CD4-positive, alpha-beta T cell (primary cell): ENCODE data around the gene OR2K2. TPM values are rescaled to one million over a fixed set of nuclear protein-coding genes. Genes with fewer than 3 reads are reported as not detected.
"Not testable (repeated sequence)": the region's sequence is repeated elsewhere in the genome, so short reads cannot be mapped to it uniquely, and the experiment has no call there.

Experiments used
- ATAC-seq: fragments of 200-7000 bp; cut with Tn5 transposase; one replicate; pipeline ENCODE4 v1.10.0; 2022; ENCODE audit warnings: mild to moderate bottlenecking; ENCODE audit not compliant: poor library complexity
- CTCF ChIA-PET: fragments of 350-600 bp; sonication (Branson Sonifier 250); formaldehyde crosslinking; loops from one replicate; lab custom pipeline; 2021; ENCODE audit warnings: antibody characterized with exemption, inconsistent platforms; lab: Charles Lee
- POLR2A ChIA-PET: fragments of 350-600 bp; sonication (Branson Sonifier 250); formaldehyde crosslinking; loops from one replicate; lab custom pipeline; 2021; ENCODE audit warnings: antibody characterized with exemption, inconsistent platforms; lab: Charles Lee
- DNase-seq, 14 experiments: peaks; one replicate each; pipeline ENCODE4 v3.0.0-alpha.2; 2013 to 2020; ENCODE audit warnings: mixed read lengths in 2 of 14
- H3K27ac ChIP-seq, 2 donors: one replicate each; pipeline versions ENCODE4 v1.5.1 to v1.7.0; 2013; ENCODE audit warnings: low read length in 2 of 2, low read depth in 1 of 2, mild to moderate bottlenecking in 1 of 2
- H3K27me3 ChIP-seq, 2 experiments: 1 replicate in 1 of 2; 2 replicates in 1 of 2; pipeline versions ENCODE4 v1.6.1 to v1.7.0; 2013; ENCODE audit warnings: low read length in 2 of 2, control low read depth in 1 of 2, mild to moderate bottlenecking in 1 of 2, moderate library complexity in 1 of 2; ENCODE audit not compliant: insufficient read depth in 2 of 2, control insufficient read depth in 1 of 2
- H3K36me3 ChIP-seq: one replicate; pipeline ENCODE4 v1.6.1; 2013; ENCODE audit warnings: low read length, control low read depth; ENCODE audit not compliant: insufficient read depth
- H3K4me1 ChIP-seq: one replicate; pipeline ENCODE4 v1.6.1; 2013; ENCODE audit warnings: low read length, control low read depth; ENCODE audit not compliant: insufficient read depth
- H3K4me3 ChIP-seq: one replicate; pipeline ENCODE4 v1.5.1; 2013; ENCODE audit warnings: mild to moderate bottlenecking, low read length, moderate library complexity
- H3K9me3 ChIP-seq, 2 experiments: 1 replicate in 1 of 2; 2 replicates in 1 of 2; pipeline versions ENCODE4 v1.6.1 to v1.7.0; 2013; ENCODE audit warnings: low read length in 2 of 2, mild to moderate bottlenecking in 2 of 2, control low read depth in 1 of 2, moderate library complexity in 1 of 2; ENCODE audit not compliant: control insufficient read depth in 1 of 2, insufficient read depth in 1 of 2
- H3K27ac Mint-ChIP-seq: one replicate; pipeline ENCODE4 v1.8.0; 2020; ENCODE audit warnings: mixed read lengths
- H3K27me3 Mint-ChIP-seq: one replicate; pipeline ENCODE4 v1.8.0; 2021; ENCODE audit warnings: mixed read lengths
- H3K36me3 Mint-ChIP-seq: one replicate; pipeline ENCODE4 v1.8.0; 2021; ENCODE audit warnings: low read depth, mixed read lengths
- H3K4me1 Mint-ChIP-seq: one replicate; pipeline ENCODE4 v1.8.0; 2021; ENCODE audit warnings: low read depth, mixed read lengths
- H3K4me3 Mint-ChIP-seq: one replicate; pipeline ENCODE4 v1.8.0; 2020; ENCODE audit warnings: mild to moderate bottlenecking, mixed read lengths
- H3K9me3 Mint-ChIP-seq: one replicate; pipeline ENCODE4 v1.8.0; 2020; ENCODE audit warnings: mixed read lengths
- CTCF ChIP-seq: fragments of 200-600 bp; IDR thresholded peaks from one replicate; pipeline ENCODE4 v1.8.0; 2022; ENCODE audit warnings: antibody characterized with exemption, mild to moderate bottlenecking
- intact Hi-C, 2 experiments: fragments of 100-400 bp; cut with DNase I in 1 of 2; cut with micrococcal nuclease in 1 of 2; formaldehyde crosslinking; loops; one replicate each; pipeline versions ENCODE4 v1.15.1 to v1.9.0; 2023 to 2025; cut with DNase I, micrococcal nuclease
- total RNA-seq, 174 experiments: library from RNA in 2 of 174; stranded (reverse) in 2 of 174; gene quantifications; one replicate each; pipeline ENCODE4 v1.2.3 and lab custom pipeline; 2021 to 2026

OR2K2 gene
- total RNA-seq, 2 experiments from 2014 or later = not detected

GRCh38 chr9:111320631-111321030 is 9.4 kb downstream of the OR2K2 start:
- CTCF ChIA-PET = no interaction called here

GRCh38 chr9:111316796-111317195 is 13.2 kb downstream of the OR2K2 start:
- Mint-ChIP-seq H3K4me1 (no peaks in the 10 kb centered on the region), H3K9me3 (peaks cover 9% of the 10 kb centered on the region), H3K4me3 (no peak overlapping the region), H3K36me3 (no peaks in the 10 kb centered on the region), H3K27ac (no peak overlapping the region), H3K27me3 (peaks cover 23% of the 10 kb centered on the region)
- H3K9me3 ChIP-seq = no peaks in the 10 kb centered on the region
- no peaks in the 10 kb centered on the region for H3K36me3 ChIP-seq
- no peaks in the 10 kb centered on the region for H3K4me1 ChIP-seq
- CTCF ChIA-PET = no interaction called here
- POLR2A ChIA-PET = no interaction called here
- DNase-seq = no peak
- H3K27ac ChIP-seq = no peak overlapping the region
- no peak overlapping the region for H3K4me3 ChIP-seq
- no peak for TF ChIP-seq CTCF
- intact Hi-C loops = no loop called here
- no peaks in the 10 kb centered on the region for H3K27me3 ChIP-seq
- ATAC-seq = no peak

More at GRCh38 chr9:111320631-111321030, 9.4 kb downstream of the OR2K2 start:
- Histone ChIP-seq H3K9me3 (no peaks in the 10 kb centered on the region), H3K36me3 (no peaks in the 10 kb centered on the region), H3K4me3 (no peak overlapping the region), H3K27me3 (peaks cover 0 to 8% of the 10 kb centered on the region in 2 experiments), H3K27ac (no peak overlapping the region), H3K4me1 (no peaks in the 10 kb centered on the region)
- TF ChIP-seq CTCF = no peak
- Mint-ChIP-seq H3K27me3 (peaks cover 30% of the 10 kb centered on the region), H3K9me3 (peaks cover 10% of the 10 kb centered on the region), H3K27ac (no peak overlapping the region), H3K4me3 (no peak overlapping the region), H3K36me3 (no peaks in the 10 kb centered on the region), H3K4me1 (no peaks in the 10 kb centered on the region)
- POLR2A ChIA-PET = no interaction called here
- DNase-seq (no peak), ATAC-seq (no peak)
- intact Hi-C loops = no loop called here

- POLR2A ChIA-PET = no interaction called here
- Histone ChIP-seq H3K4me1 (no peaks in the 10 kb centered on the region), H3K27ac (no peak overlapping the region), H3K4me3 (no peak overlapping the region), H3K27me3 (peaks cover 0 to 5% of the 10 kb centered on the region in 2 experiments), H3K9me3 (no peaks in the 10 kb centered on the region), H3K36me3 (no peaks in the 10 kb centered on the region)
- no peaks in the 10 kb centered on the region for H3K36me3 Mint-ChIP-seq
- CTCF ChIA-PET = no interaction called here
- no peak overlapping the region for H3K27ac Mint-ChIP-seq
- DNase-seq = no peak
- intact Hi-C loops = no loop called here
- H3K4me3 Mint-ChIP-seq = no peak overlapping the region
- TF ChIP-seq CTCF = no peak
- H3K27me3 Mint-ChIP-seq = peaks cover 4% of the 10 kb centered on the region
- no peaks in the 10 kb centered on the region for H3K4me1 Mint-ChIP-seq
- peaks cover 2% of the 10 kb centered on the region for H3K9me3 Mint-ChIP-seq
- no peak for ATAC-seq
Observed at GRCh38 chr9:111305914-111306313, 24.1 kb downstream of the OR2K2 start.

GRCh38 chr9:111304000-111304399 is 26.0 kb downstream of the OR2K2 start:
- H3K4me1 Mint-ChIP-seq, H3K4me1 ChIP-seq, H3K36me3 ChIP-seq, ATAC-seq, DNase-seq, H3K27ac Mint-ChIP-seq, H3K27me3 ChIP-seq, H3K36me3 Mint-ChIP-seq, H3K4me3 ChIP-seq, CTCF ChIA-PET, POLR2A ChIA-PET, H3K4me3 Mint-ChIP-seq, H3K9me3 Mint-ChIP-seq, H3K27ac ChIP-seq, H3K9me3 ChIP-seq: not testable (repeated sequence)
- peaks cover 18% of the 10 kb centered on the region for H3K27me3 Mint-ChIP-seq
- intact Hi-C loops = loop anchor here in 1 of 2 experiments (5.0 kb wide), 1 partner anchor 1122 kb away; no protein-coding TSS in a partner anchor
